Vagina (tissue), 2 donors: Measurements from ENCODE around the gene GATAD1. TPM values are rescaled to one million over a fixed set of nuclear protein-coding genes. Genes with fewer than 3 reads are reported as not detected.

Experiments
- DNase-seq, 2 donors: peaks; one replicate each; pipeline ENCODE4 v3.0.0-alpha.2; 2017; ENCODE audit errors: extremely low spot score in 2 of 2
- H3K27ac ChIP-seq: fragments of 200-600 bp; sonication (generic); one replicate; pipeline ENCODE4 v1.5.1; 2019
- H3K27me3 ChIP-seq: fragments of 200-600 bp; sonication (generic); one replicate; pipeline ENCODE4 v1.5.1; 2019
- H3K36me3 ChIP-seq, 2 donors: fragments of 200-600 bp; sonication (generic); one replicate each; pipeline ENCODE4 v1.5.1; 2017 to 2019
- H3K4me1 ChIP-seq: fragments of 200-600 bp; sonication (generic); one replicate; pipeline ENCODE4 v1.5.1; 2019
- H3K4me3 ChIP-seq, 2 donors: fragments of 200-600 bp; sonication (generic); 1 replicate in 1 of 2; 2 replicates in 1 of 2; pipeline ENCODE4 v1.5.1; 2016 to 2019
- H3K9me3 ChIP-seq: fragments of 200-600 bp; sonication (generic); one replicate; pipeline ENCODE4 v1.5.1; 2019
- POLR2A ChIP-seq, 2 donors: fragments of 450-650 bp; IDR thresholded peaks; one replicate each; pipeline ENCODE4 v1.6.1; 2017; ENCODE audit warnings: antibody characterized with exemption in 2 of 2, mild to moderate bottlenecking in 2 of 2, moderate library complexity in 2 of 2
- POLR2AphosphoS5 ChIP-seq, 2 donors: sonication (generic); formaldehyde crosslinking; IDR thresholded peaks; one replicate each; pipeline ENCODE4 v1.9.0; 2017; ENCODE audit warnings: antibody characterized with exemption in 2 of 2, mild to moderate bottlenecking in 2 of 2, low read depth in 1 of 2; ENCODE audit not compliant: insufficient read depth in 1 of 2
- intact Hi-C: fragments of 100-400 bp; cut with DNase I; formaldehyde crosslinking; loops from one replicate; pipeline ENCODE4 v1.15.1; 2023
- total RNA-seq: library from RNA; depleted of rRNA; stranded (reverse); fragments of >200 nt; gene quantifications from one replicate; pipeline ENCODE4 v1.2.3, GENCODE V29; 2016
- TF ChIP-seq, protein P1 (sequence below), 3 experiments: fragments of 450-650 bp in 2 of 3; fragments of 200-600 bp in 1 of 3; sonication (generic) in 1 of 3; IDR thresholded peaks; one replicate each; pipeline ENCODE4 v1.5.1; 2017 to 2019; ENCODE audit warnings: antibody characterized with exemption in 3 of 3, mild to moderate bottlenecking in 2 of 3, moderate library complexity in 2 of 3

Gene GATAD1
- total RNA-seq, 1 donor from 2014 or later, result 30.4 TPM

DNA sequence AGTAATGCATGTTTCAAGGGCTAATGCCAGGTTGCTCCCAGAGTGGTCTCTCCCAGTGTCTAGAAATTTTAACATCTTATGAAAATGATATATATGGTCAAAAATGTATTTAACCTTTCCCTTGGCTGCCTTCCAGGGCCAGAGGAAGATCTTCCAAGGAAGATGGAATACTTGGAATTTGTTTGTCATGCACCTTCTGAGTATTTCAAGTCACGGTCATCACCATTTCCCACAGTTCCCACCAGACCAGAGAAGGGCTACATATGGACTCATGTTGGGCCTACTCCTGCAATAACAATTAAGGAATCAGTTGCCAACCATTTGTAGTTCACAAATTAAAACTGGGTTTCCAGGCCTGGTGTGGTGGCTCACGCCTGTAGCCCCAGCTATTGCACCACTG is 9.0 kb downstream of the GATAD1 start:
- no peak overlapping the region for H3K27ac ChIP-seq
- no peak overlapping the region for H3K4me3 ChIP-seq
- H3K27me3 ChIP-seq, result no peaks in the 10 kb centered on the region
- H3K9me3 ChIP-seq, result no peaks in the 10 kb centered on the region
- no peak for DNase-seq
- no peaks in the 10 kb centered on the region for H3K4me1 ChIP-seq
- TF ChIP-seq POLR2A (IDR thresholded peaks at IDR 0.05) (no peak), POLR2AphosphoS5 (IDR thresholded peaks at IDR 0.05; ENCODE audit: insufficient read depth in 1 of 2, low read depth in 1 of 2) (no peak)
- TF ChIP-seq, protein P1, sequence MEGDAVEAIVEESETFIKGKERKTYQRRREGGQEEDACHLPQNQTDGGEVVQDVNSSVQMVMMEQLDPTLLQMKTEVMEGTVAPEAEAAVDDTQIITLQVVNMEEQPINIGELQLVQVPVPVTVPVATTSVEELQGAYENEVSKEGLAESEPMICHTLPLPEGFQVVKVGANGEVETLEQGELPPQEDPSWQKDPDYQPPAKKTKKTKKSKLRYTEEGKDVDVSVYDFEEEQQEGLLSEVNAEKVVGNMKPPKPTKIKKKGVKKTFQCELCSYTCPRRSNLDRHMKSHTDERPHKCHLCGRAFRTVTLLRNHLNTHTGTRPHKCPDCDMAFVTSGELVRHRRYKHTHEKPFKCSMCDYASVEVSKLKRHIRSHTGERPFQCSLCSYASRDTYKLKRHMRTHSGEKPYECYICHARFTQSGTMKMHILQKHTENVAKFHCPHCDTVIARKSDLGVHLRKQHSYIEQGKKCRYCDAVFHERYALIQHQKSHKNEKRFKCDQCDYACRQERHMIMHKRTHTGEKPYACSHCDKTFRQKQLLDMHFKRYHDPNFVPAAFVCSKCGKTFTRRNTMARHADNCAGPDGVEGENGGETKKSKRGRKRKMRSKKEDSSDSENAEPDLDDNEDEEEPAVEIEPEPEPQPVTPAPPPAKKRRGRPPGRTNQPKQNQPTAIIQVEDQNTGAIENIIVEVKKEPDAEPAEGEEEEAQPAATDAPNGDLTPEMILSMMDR (IDR thresholded peaks at IDR 0.05), result no peak
- intact Hi-C loops, result no loop called here
- H3K36me3 ChIP-seq, result peaks cover 0 to 64% of the 10 kb centered on the region in 2 donors

DNA sequence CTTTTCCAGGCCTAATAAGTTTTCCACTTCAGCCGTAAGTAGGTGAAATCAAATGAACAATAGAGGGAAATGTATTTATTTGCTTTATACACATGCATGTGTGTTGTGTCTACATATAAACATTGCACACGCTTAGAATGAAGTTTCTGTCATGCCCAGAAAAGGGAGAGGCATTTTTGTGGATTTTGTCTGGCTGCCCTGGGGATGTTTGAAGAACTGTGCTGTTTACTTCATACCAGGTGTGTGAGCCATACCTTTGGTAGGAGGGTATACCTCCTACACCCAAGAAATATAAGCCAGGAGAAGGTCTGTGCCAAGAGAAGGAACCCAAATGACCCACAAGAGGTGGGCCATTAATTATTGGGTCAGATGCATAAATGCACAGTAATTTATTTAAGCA is 12.8 kb downstream of the GATAD1 start:
- intact Hi-C loops, result no loop called here

DNA sequence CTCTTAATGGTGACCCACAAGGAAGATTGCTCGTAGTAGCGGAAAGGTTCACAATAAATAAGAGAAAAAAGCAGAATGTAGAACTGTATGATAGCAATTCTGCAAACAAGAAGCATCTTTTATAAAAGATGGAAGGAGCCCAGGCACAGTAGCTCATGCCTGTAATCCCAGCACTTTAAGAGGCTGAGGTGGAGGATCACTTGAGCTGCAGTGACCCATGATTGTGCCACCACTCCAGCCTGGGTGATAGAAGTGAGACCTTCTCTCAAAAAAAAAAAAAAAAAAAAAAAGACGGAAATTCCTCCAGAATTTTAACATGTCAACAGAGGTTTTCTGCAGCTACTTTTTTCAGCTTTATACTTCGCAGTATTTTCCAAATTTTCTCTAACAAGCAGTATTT is 13.2 kb downstream of the GATAD1 start:
- peaks cover 0 to 27% of the 10 kb centered on the region in 2 donors for H3K36me3 ChIP-seq
- no peak overlapping the region for H3K27ac ChIP-seq
- no peaks in the 10 kb centered on the region for H3K4me1 ChIP-seq
- no peak for DNase-seq
- intact Hi-C loops, result no loop called here
- no peaks in the 10 kb centered on the region for H3K9me3 ChIP-seq
- no peaks in the 10 kb centered on the region for H3K27me3 ChIP-seq
- TF ChIP-seq POLR2A (IDR thresholded peaks at IDR 0.05) (no peak), POLR2AphosphoS5 (IDR thresholded peaks at IDR 0.05; ENCODE audit: insufficient read depth in 1 of 2, low read depth in 1 of 2) (no peak)
- TF ChIP-seq, protein P1 (IDR thresholded peaks at IDR 0.05), result no peak
- no peak overlapping the region for H3K4me3 ChIP-seq

More for the DNA sequence above, 12.8 kb downstream of the GATAD1 start:
- Histone ChIP-seq H3K4me1 (no peaks in the 10 kb centered on the region), H3K36me3 (peaks cover 0 to 31% of the 10 kb centered on the region in 2 donors), H3K9me3 (no peaks in the 10 kb centered on the region), H3K27ac (no peak overlapping the region), H3K4me3 (no peak overlapping the region), H3K27me3 (no peaks in the 10 kb centered on the region)
- TF ChIP-seq, protein P1 (IDR thresholded peaks at IDR 0.05), result no peak
- TF ChIP-seq POLR2AphosphoS5 (IDR thresholded peaks at IDR 0.05; ENCODE audit: insufficient read depth in 1 of 2, low read depth in 1 of 2), result no peak
- no peak for TF ChIP-seq POLR2A (IDR thresholded peaks at IDR 0.05)
- no peak for DNase-seq

DNA sequence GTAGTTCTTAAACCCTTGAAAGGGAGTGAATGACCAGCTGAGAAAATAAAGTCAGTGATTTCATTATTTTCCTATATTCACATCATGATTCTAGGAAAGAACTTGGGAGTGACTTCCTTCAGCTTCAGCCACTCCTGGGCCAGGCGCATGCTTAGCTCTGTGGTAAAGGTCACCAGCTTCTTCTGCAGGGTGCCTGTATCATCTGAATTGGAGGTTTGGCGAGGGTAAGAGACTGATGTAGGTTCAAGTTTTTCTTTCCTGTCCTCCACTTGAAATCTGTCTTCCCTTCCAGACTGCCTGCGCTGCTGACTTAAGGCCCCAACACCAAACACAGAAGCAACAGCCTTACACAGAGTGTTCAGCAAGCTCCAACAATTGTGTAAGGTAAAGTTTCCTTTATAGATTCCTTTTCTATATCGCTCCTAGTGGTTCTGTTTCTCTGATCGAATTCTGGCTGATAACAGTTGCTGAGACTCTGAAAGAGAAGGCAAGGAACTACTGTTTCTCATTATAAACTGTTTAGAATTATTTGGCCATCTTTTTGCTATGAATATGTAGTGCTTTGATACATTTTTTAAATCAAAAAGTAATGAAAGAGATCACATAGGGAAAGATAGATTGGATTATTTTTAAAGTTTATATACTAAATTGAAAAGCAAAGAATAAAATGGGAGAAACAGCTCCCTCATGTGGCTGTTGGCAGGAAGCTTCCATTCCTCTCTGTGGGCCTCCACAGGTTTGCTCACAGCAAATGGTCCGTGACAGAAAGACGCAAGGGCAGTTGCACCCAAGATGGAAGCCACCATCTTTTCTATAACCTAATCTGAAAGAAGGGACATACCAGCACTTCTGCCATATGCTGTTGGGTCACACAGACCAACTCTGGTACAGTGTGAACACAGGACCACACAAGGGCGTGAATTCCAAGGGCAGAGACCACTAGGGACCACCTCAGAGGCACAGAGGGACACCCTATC is 14.0 kb downstream of the GATAD1 start:
- no peaks in the 10 kb centered on the region for H3K4me1 ChIP-seq
- TF ChIP-seq, protein P1 (IDR thresholded peaks at IDR 0.05), result peak in 1 of 3 experiments; percentile 26
- TF ChIP-seq POLR2AphosphoS5 (IDR thresholded peaks at IDR 0.05; ENCODE audit: insufficient read depth in 1 of 2, low read depth in 1 of 2), result no peak
- DNase-seq, result no peak
- no peaks in the 10 kb centered on the region for H3K27me3 ChIP-seq
- H3K36me3 ChIP-seq, result peaks cover 0 to 19% of the 10 kb centered on the region in 2 donors
- intact Hi-C loops, result no loop called here
- H3K9me3 ChIP-seq, result no peaks in the 10 kb centered on the region
- no peak overlapping the region for H3K4me3 ChIP-seq
- H3K27ac ChIP-seq, result no peak overlapping the region

DNA sequence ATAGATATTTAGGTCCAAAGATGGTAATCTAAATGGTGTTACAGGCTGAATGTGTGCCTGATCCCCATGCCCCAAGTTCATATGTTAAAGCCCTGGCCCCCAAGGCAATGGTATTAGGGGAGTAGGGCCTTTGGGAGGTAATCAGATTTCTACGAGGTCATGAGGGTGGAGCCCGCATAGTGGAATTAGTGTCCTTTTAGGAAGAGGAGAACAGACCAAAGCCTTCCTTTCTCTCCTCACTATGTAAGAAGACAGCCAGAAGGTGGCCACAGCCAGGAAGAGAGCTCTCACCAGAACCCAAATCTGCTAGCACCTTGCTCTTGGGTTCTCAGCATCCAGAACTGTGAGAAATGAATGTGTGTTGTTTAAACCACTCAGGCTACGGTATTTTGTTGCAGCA is 15.3 kb downstream of the GATAD1 start:
- Histone ChIP-seq H3K27ac (no peak overlapping the region), H3K4me3 (no peak overlapping the region), H3K9me3 (no peaks in the 10 kb centered on the region), H3K27me3 (no peaks in the 10 kb centered on the region), H3K36me3 (peaks cover 0 to 9% of the 10 kb centered on the region in 2 donors), H3K4me1 (no peaks in the 10 kb centered on the region)
- intact Hi-C loops, result no loop called here
- TF ChIP-seq POLR2AphosphoS5 (IDR thresholded peaks at IDR 0.05; ENCODE audit: insufficient read depth in 1 of 2, low read depth in 1 of 2) (no peak), POLR2A (IDR thresholded peaks at IDR 0.05) (no peak)
- TF ChIP-seq, protein P1 (IDR thresholded peaks at IDR 0.05), result no peak
- DNase-seq, result no peak
